ENCODE measurements around the gene MAD1L1.

- no peak for TF ChIP-seq CTCF (IDR thresholded peaks at IDR 0.05)
- TF ChIP-seq POLR2A (IDR thresholded peaks at IDR 0.05): no peak
These were observed 235.1 kb downstream of the MAD1L1 start for GRCh38 chr7:1997537-1998076.
